Keratinocyte (primary cell): ENCODE results near the gene RSPO3. TPM values are rescaled to one million over a fixed set of nuclear protein-coding genes. Genes with fewer than 3 reads are reported as not detected.

Source experiments
- DNase-seq: peaks from one replicate; pipeline ENCODE4 v3.0.0-alpha.2; 2011; ENCODE audit warnings: low read depth, missing footprints, low spot score
- FAIRE-seq: peaks from 2 replicates; lab custom pipeline; 2011; peaks lifted over from hg19 to GRCh38; lab: Jason Lieb, UNC
- H2AFZ ChIP-seq: 2 replicates; pipeline ENCODE4 v1.6.0; 2012; ENCODE audit warnings: low read length, control low read depth, inconsistent platforms; ENCODE audit not compliant: control insufficient read depth
- H3K27ac ChIP-seq: 2 replicates; pipeline ENCODE4 v1.5.1; 2011; ENCODE audit warnings: low read length; ENCODE audit not compliant: control insufficient read depth, insufficient read depth
- H3K27me3 ChIP-seq: 3 replicates; pipeline ENCODE4 v1.6.0; 2011; ENCODE audit warnings: low read length; ENCODE audit not compliant: control insufficient read depth, insufficient read depth; ENCODE audit errors: extremely low read depth
- H3K36me3 ChIP-seq, 2 experiments: 2 replicates in 1 of 2; 3 replicates in 1 of 2; pipeline ENCODE4 v1.5.1; 2011; ENCODE audit warnings: low read length in 2 of 2, mild to moderate bottlenecking in 1 of 2; ENCODE audit not compliant: control insufficient read depth in 2 of 2, insufficient read depth in 2 of 2; ENCODE audit errors: extremely low read depth in 1 of 2
- H3K4me1 ChIP-seq: 3 replicates; pipeline ENCODE4 v1.5.1; 2011; ENCODE audit warnings: low read length; ENCODE audit not compliant: control insufficient read depth, insufficient read depth; ENCODE audit errors: extremely low read depth
- H3K4me2 ChIP-seq: 3 replicates; pipeline ENCODE4 v1.6.0; 2011; ENCODE audit warnings: low read depth, low read length; ENCODE audit not compliant: control insufficient read depth, insufficient read depth; ENCODE audit errors: extremely low read depth
- H3K4me3 ChIP-seq, 3 experiments: fragments of 200-600 bp in 1 of 3; sonication (generic) in 1 of 3; 2 replicates in 2 of 3; 3 replicates in 1 of 3; pipeline ENCODE4 v1.5.1; 2011 to 2016; ENCODE audit warnings: low read length in 3 of 3, mild to moderate bottlenecking in 3 of 3, control low read depth in 2 of 3, inconsistent platforms in 1 of 3, low read depth in 1 of 3, mixed read lengths in 1 of 3, mixed run types in 1 of 3, moderate library complexity in 1 of 3; ENCODE audit not compliant: control insufficient read depth in 2 of 3, insufficient read depth in 2 of 3; ENCODE audit errors: extremely low read depth in 1 of 3
- H3K79me2 ChIP-seq: 2 replicates; pipeline ENCODE4 v1.6.0; 2012; ENCODE audit warnings: low read length; ENCODE audit not compliant: control insufficient read depth, insufficient read depth
- H3K9ac ChIP-seq: 3 replicates; pipeline ENCODE4 v1.6.0; 2011; ENCODE audit warnings: low read length; ENCODE audit not compliant: control insufficient read depth, insufficient read depth; ENCODE audit errors: extremely low read depth
- H3K9me1 ChIP-seq: 3 replicates; pipeline ENCODE4 v1.6.0; 2011; ENCODE audit warnings: low read length; ENCODE audit not compliant: control insufficient read depth, insufficient read depth; ENCODE audit errors: extremely low read depth
- H3K9me3 ChIP-seq: 2 replicates; pipeline ENCODE4 v1.5.1; 2012; ENCODE audit warnings: low read depth, low read length; ENCODE audit not compliant: control insufficient read depth
- H4K20me1 ChIP-seq: 3 replicates; pipeline ENCODE4 v1.6.0; 2011; ENCODE audit warnings: low read length; ENCODE audit not compliant: control insufficient read depth, insufficient read depth; ENCODE audit errors: extremely low read depth
- CTCF ChIP-seq, 3 experiments: IDR thresholded peaks in 1 of 3; conservative IDR thresholded peaks in 1 of 3; optimal IDR thresholded peaks in 1 of 3; 2 replicates in 2 of 3; 3 replicates in 1 of 3; pipeline versions ENCODE3 to v1.5.1; 2011; ENCODE audit warnings: low read length in 3 of 3, mild to moderate bottlenecking in 3 of 3, moderate library complexity in 2 of 3, control low read depth in 1 of 3, inconsistent platforms in 1 of 3; ENCODE audit not compliant: insufficient read depth in 2 of 3; ENCODE audit errors: extremely low read depth in 1 of 3
- EZH2 ChIP-seq: IDR thresholded peaks from one replicate; pipeline ENCODE4 v1.6.1; 2012; ENCODE audit warnings: inconsistent platforms, mild to moderate bottlenecking, low read length, moderate library complexity
- dilution Hi-C: fragments of 300-500 bp; cut with MboI; formaldehyde crosslinking; loops from one replicate; pipeline ENCODE4 v1.7.0; 2020; ENCODE audit warnings: low sequenced_read_pairs; ENCODE audit not compliant: extremely low pct_ligation_motif_present
- polyA plus RNA-seq, 5 experiments: library from polyadenylated mRNA; depleted of rRNA in 3 of 5; stranded (reverse) in 3 of 5; stranded (forward) in 1 of 5; unstranded in 1 of 5; fragments of >200 nt; gene quantifications; 1 replicate in 1 of 5; 2 replicates in 3 of 5; 3 replicates in 1 of 5; pipeline versions ENCODE4 v1.2.1 to v1.2.3, GENCODE V29; 2011 to 2012; ENCODE audit warnings: missing spikeins in 2 of 5, low read depth in 1 of 5, low replicate concordance in 1 of 5

Gene RSPO3
- polyA plus RNA-seq, 1 donor (not counting 4 experiments of a cell fraction or from before 2014, with no cell fraction given): not detected

- Histone ChIP-seq H3K79me2 (no peaks in the 10 kb centered on the region), H3K4me2 (no peak overlapping the region), H3K36me3 (no peaks in the 10 kb centered on the region), H3K9ac (no peak overlapping the region), H3K9me3 (no peaks in the 10 kb centered on the region), H4K20me1 (no peaks in the 10 kb centered on the region), H3K9me1 (peaks cover 2% of the 10 kb centered on the region), H3K4me3 (no peak overlapping the region), H3K27ac (no peak overlapping the region), H2AFZ (no peak overlapping the region), H3K27me3 (no peaks in the 10 kb centered on the region), H3K4me1 (no peaks in the 10 kb centered on the region)
- DNase-seq (no peak), FAIRE-seq (no peak)
- TF ChIP-seq EZH2: no peak
- TF ChIP-seq CTCF (optimal IDR thresholded peaks at IDR 0.05 in 1 of 3, IDR thresholded peaks at IDR 0.05 in 1 of 3, conservative IDR thresholded peaks at IDR 0.05 in 1 of 3; ENCODE audit: extremely low read depth in 1 of 3, insufficient read depth in 2 of 3, low read length in 3 of 3): no peak
- dilution Hi-C loops: no loop called here
Observed at GRCh38 chr6:127191716-127192115, 73.2 kb downstream of the RSPO3 start.

- H3K4me3 ChIP-seq: no peak overlapping the region
- H3K27ac ChIP-seq: no peak overlapping the region
- no peaks in the 10 kb centered on the region for H3K79me2 ChIP-seq
- DNase-seq: no peak
- no peaks in the 10 kb centered on the region for H4K20me1 ChIP-seq
- H3K27me3 ChIP-seq: no peaks in the 10 kb centered on the region
- no peak for TF ChIP-seq EZH2
- no peak for TF ChIP-seq CTCF (optimal IDR thresholded peaks at IDR 0.05 in 1 of 3, IDR thresholded peaks at IDR 0.05 in 1 of 3, conservative IDR thresholded peaks at IDR 0.05 in 1 of 3; ENCODE audit: extremely low read depth in 1 of 3, insufficient read depth in 2 of 3, low read length in 3 of 3)
- no peak overlapping the region for H3K4me2 ChIP-seq
- H3K9me3 ChIP-seq: no peaks in the 10 kb centered on the region
- no peaks in the 10 kb centered on the region for H3K4me1 ChIP-seq
- H3K9ac ChIP-seq: no peak overlapping the region
- dilution Hi-C loops: no loop called here
- no peak overlapping the region for H2AFZ ChIP-seq
- no peak for FAIRE-seq
- H3K36me3 ChIP-seq: no peaks in the 10 kb centered on the region
- H3K9me1 ChIP-seq: peaks cover 2% of the 10 kb centered on the region
Observed at GRCh38 chr6:127192911-127193541, 74.6 kb downstream of the RSPO3 start.
